Endodermal cell (in vitro differentiated cells): ENCODE measurements around the gene C3orf62. TPM values are rescaled to one million over a fixed set of nuclear protein-coding genes. Genes with fewer than 3 reads are reported as not detected.

Experiments
- DNase-seq: peaks from one replicate; pipeline ENCODE4 v3.0.0-alpha.2; 2017
- H3K27ac ChIP-seq: 2 replicates; pipeline ENCODE4 v1.5.1; 2013; ENCODE audit warnings: mild to moderate bottlenecking, low read depth, low read length, moderate library complexity
- H3K27me3 ChIP-seq: 2 replicates; pipeline ENCODE4 v1.6.1; 2013; ENCODE audit warnings: mild to moderate bottlenecking, low read length, moderate library complexity; ENCODE audit not compliant: insufficient read depth, control insufficient read depth, poor library complexity, severe bottlenecking
- H3K36me3 ChIP-seq: 2 replicates; pipeline ENCODE4 v1.7.0; 2013; ENCODE audit warnings: mild to moderate bottlenecking, low read length, moderate library complexity; ENCODE audit not compliant: control insufficient read depth, insufficient read depth
- H3K4me1 ChIP-seq: one replicate; pipeline ENCODE4 v1.7.0; 2013; ENCODE audit warnings: low read length; ENCODE audit not compliant: control insufficient read depth, insufficient read depth
- H3K4me3 ChIP-seq: 2 replicates; pipeline ENCODE4 v1.5.1; 2013; ENCODE audit warnings: mild to moderate bottlenecking, low read length, moderate library complexity
- H3K9ac ChIP-seq: 2 replicates; pipeline ENCODE4 v1.6.1; 2013; ENCODE audit warnings: mild to moderate bottlenecking, low read length, moderate library complexity; ENCODE audit not compliant: poor library complexity, severe bottlenecking; ENCODE audit errors: extremely low read depth
- H3K9me3 ChIP-seq: 2 replicates; pipeline ENCODE4 v1.6.1; 2013; ENCODE audit warnings: mild to moderate bottlenecking, low read length, moderate library complexity; ENCODE audit not compliant: control insufficient read depth
- H3K27ac Mint-ChIP-seq: 2 replicates; pipeline ENCODE4 v1.8.0; 2020; ENCODE audit warnings: mixed read lengths
- H3K27me3 Mint-ChIP-seq: 2 replicates; pipeline ENCODE4 v1.8.0; 2021; ENCODE audit warnings: mild to moderate bottlenecking, mixed read lengths; ENCODE audit not compliant: insufficient read depth
- H3K36me3 Mint-ChIP-seq: 2 replicates; pipeline ENCODE4 v1.8.0; 2020; ENCODE audit warnings: low read depth, mixed read lengths
- H3K4me1 Mint-ChIP-seq: 2 replicates; pipeline ENCODE4 v1.8.0; 2020; ENCODE audit warnings: mixed read lengths
- H3K4me3 Mint-ChIP-seq: 2 replicates; pipeline ENCODE4 v1.8.0; 2020; ENCODE audit warnings: mild to moderate bottlenecking, moderate library complexity, mixed read lengths
- H3K9me3 Mint-ChIP-seq: 2 replicates; pipeline ENCODE4 v1.8.0; 2020; ENCODE audit warnings: mild to moderate bottlenecking, mixed read lengths
- WGBS, 2 experiments: methylation state at CpG; one replicate each; pipeline versions ENCODE4 v1.1.5 to v1.1.7; 2013; ENCODE audit warnings: missing lambda C conversion rate in 2 of 2, mixed read lengths in 1 of 2; ENCODE audit not compliant: insufficient coverage in 1 of 2, insufficient read length in 1 of 2; 5-methylcytosine and 5-hydroxymethylcytosine counted together
- total RNA-seq, 2 donors: library from RNA; stranded (reverse); fragmentation: NEBNext Ultra II Directional in 1 of 2; extraction: Animal tissue kit (Norgen Biotek cat#: 25700) in 1 of 2; gene quantifications; 2 replicates in 1 of 2; 3 replicates in 1 of 2; pipeline ENCODE4 v1.2.1, GENCODE V29; 2021
- TF ChIP-seq, protein P1 (sequence below): fragments of 200-600 bp; sonication (generic); conservative IDR thresholded peaks from 2 replicates; pipeline ENCODE4 v1.5.0; 2021; ENCODE audit warnings: antibody characterized with exemption, mild to moderate bottlenecking

C3orf62 gene
- total RNA-seq, 2 donors from 2014 or later = 3.6 to 4.8 TPM

DNA sequence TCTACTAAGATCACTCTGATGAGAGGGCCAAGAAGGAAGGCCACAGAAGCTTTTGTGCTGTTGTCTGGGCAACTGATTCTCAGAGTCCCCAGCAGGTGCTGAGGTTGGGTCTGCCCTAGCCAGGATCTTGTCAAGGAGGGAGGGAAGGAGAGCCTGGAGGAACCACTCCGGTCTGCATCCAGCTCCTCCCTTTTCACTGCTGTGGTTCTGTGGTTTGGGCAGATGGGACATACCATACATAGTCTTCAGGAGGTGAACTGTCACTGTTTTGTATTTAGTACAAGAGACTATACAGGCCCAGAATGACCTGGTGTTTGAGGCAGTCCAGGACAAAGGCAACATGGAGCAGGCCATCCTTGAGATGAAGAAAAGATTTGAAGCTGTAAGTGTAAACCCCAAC lies 21.9 kb downstream of the C3orf62 start:
- WGBS, 2 experiments = 86% methylated on average over 1 of the region's 1 CpG; no CpG with 5 or more reads in 1 of the 2 experiments
- TF ChIP-seq, protein P1, sequence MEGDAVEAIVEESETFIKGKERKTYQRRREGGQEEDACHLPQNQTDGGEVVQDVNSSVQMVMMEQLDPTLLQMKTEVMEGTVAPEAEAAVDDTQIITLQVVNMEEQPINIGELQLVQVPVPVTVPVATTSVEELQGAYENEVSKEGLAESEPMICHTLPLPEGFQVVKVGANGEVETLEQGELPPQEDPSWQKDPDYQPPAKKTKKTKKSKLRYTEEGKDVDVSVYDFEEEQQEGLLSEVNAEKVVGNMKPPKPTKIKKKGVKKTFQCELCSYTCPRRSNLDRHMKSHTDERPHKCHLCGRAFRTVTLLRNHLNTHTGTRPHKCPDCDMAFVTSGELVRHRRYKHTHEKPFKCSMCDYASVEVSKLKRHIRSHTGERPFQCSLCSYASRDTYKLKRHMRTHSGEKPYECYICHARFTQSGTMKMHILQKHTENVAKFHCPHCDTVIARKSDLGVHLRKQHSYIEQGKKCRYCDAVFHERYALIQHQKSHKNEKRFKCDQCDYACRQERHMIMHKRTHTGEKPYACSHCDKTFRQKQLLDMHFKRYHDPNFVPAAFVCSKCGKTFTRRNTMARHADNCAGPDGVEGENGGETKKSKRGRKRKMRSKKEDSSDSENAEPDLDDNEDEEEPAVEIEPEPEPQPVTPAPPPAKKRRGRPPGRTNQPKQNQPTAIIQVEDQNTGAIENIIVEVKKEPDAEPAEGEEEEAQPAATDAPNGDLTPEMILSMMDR = no peak
- H3K36me3 Mint-ChIP-seq = no peaks in the 10 kb centered on the region
- no peak for DNase-seq
- no peaks in the 10 kb centered on the region for H3K27me3 ChIP-seq
- H3K4me3 Mint-ChIP-seq = no peak overlapping the region
- no peaks in the 10 kb centered on the region for H3K9me3 Mint-ChIP-seq
- no peaks in the 10 kb centered on the region for H3K36me3 ChIP-seq
- no peaks in the 10 kb centered on the region for H3K4me1 ChIP-seq
- no peak overlapping the region for H3K4me3 ChIP-seq
- H3K27me3 Mint-ChIP-seq = no peaks in the 10 kb centered on the region
- H3K4me1 Mint-ChIP-seq = no peaks in the 10 kb centered on the region
- H3K27ac ChIP-seq = no peak overlapping the region
- no peaks in the 10 kb centered on the region for H3K9me3 ChIP-seq
- no peak overlapping the region for H3K27ac Mint-ChIP-seq
- no peak overlapping the region for H3K9ac ChIP-seq

DNA sequence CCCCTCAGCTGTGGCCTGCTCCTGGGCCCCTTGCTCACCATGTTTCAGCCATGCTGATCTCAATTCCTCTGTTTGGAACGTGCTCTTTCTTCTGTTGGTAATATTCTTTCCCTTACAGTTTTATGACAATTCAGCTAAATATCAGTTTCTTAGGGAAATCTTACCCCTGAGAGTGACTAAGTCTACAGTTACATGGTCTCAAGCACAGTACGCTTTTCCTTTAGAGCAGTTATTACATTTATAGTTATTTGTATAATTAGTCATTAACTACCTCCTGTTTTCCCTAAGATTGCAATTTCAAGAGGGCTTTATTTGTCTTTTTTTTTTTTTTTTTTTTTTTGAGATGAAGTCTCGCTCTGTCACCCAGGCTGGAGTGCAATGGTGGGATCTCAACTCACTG lies 23.5 kb downstream of the C3orf62 start:
- Histone ChIP-seq H3K36me3 (no peaks in the 10 kb centered on the region), H3K27ac (no peak overlapping the region), H3K4me1 (no peaks in the 10 kb centered on the region), H3K9ac (no peak overlapping the region), H3K27me3 (no peaks in the 10 kb centered on the region), H3K4me3 (no peak overlapping the region), H3K9me3 (no peaks in the 10 kb centered on the region)
- WGBS, 2 experiments = 90 to 97% methylated on average over 1 to 2 of the region's 3 CpGs
- no peak overlapping the region for H3K4me3 Mint-ChIP-seq
- no peaks in the 10 kb centered on the region for H3K9me3 Mint-ChIP-seq
- no peaks in the 10 kb centered on the region for H3K36me3 Mint-ChIP-seq
- H3K27me3 Mint-ChIP-seq = no peaks in the 10 kb centered on the region
- H3K27ac Mint-ChIP-seq = no peak overlapping the region
- no peak for DNase-seq
- no peaks in the 10 kb centered on the region for H3K4me1 Mint-ChIP-seq
- TF ChIP-seq, protein P1 = no peak

DNA sequence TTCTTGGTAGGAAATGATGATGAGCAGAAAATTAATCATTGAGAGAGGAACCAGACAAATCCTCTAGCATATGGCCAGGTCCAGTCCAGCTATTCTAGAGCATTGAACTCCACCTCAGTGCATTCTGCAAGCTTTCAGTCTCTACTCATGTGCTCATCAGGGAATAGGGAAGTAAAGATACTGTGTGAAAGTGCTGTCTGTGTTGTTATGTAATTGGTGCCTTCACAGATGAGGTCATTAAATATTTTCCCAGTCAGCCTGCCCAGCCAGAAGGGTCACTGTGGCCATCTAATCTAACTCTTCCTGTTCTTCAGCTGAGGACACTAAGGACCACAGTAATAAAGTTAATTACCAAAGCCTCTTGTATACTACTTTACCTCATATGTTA lies 28.2 kb downstream of the C3orf62 start:
- H3K4me1 ChIP-seq = no peaks in the 10 kb centered on the region
- TF ChIP-seq, protein P1 = no peak
- no peaks in the 10 kb centered on the region for H3K36me3 ChIP-seq
- H3K27ac Mint-ChIP-seq = no peak overlapping the region
- no peaks in the 10 kb centered on the region for H3K27me3 Mint-ChIP-seq
- no peaks in the 10 kb centered on the region for H3K27me3 ChIP-seq
- no peaks in the 10 kb centered on the region for H3K4me1 Mint-ChIP-seq
- no peaks in the 10 kb centered on the region for H3K36me3 Mint-ChIP-seq
- no peak overlapping the region for H3K27ac ChIP-seq
- DNase-seq = no peak
- H3K9me3 Mint-ChIP-seq = no peaks in the 10 kb centered on the region
- H3K9me3 ChIP-seq = no peaks in the 10 kb centered on the region
- no peak overlapping the region for H3K4me3 ChIP-seq
- H3K4me3 Mint-ChIP-seq = no peak overlapping the region
- H3K9ac ChIP-seq = no peak overlapping the region
